ENCODE data around the gene PCOLCE2. TPM values are rescaled to one million over a fixed set of nuclear protein-coding genes. Genes with fewer than 3 reads are reported as not detected.

Gene PCOLCE2
- total RNA-seq, 3 donors from 2014 or later (not counting 1 experiment from before 2014, with no cell fraction given): not detected

GRCh38 chr3:142881445-142882224 lies 7.2 kb downstream of the PCOLCE2 start:
- H3K27me3 Mint-ChIP-seq (ENCODE audit: low read depth in 2 of 2): peaks cover 7 to 25% of the 10 kb centered on the region in 2 donors
- H3K9me3 Mint-ChIP-seq: no peaks in the 10 kb centered on the region
- Histone ChIP-seq H3K36me3 (ENCODE audit: control insufficient read depth, insufficient read depth, low read length) (no peaks in the 10 kb centered on the region), H3K27ac (ENCODE audit: low read length) (no peak overlapping the region), H3K9me3 (ENCODE audit: control insufficient read depth, insufficient read depth, low read length) (no peaks in the 10 kb centered on the region), H3K27me3 (ENCODE audit: control insufficient read depth, insufficient read depth, low read length) (no peaks in the 10 kb centered on the region), H3K4me1 (ENCODE audit: control insufficient read depth, insufficient read depth, low read length) (no peaks in the 10 kb centered on the region), H3K4me3 (ENCODE audit: low read length) (no peak overlapping the region)
- ATAC-seq (no peak), DNase-seq (no peak)
- H3K4me3 Mint-ChIP-seq: no peak overlapping the region
- WGBS (ENCODE audit: insufficient coverage): 86% methylated on average over 5 of the region's 6 CpGs
- H3K4me1 Mint-ChIP-seq: no peaks in the 10 kb centered on the region
- intact Hi-C loops (cut with micrococcal nuclease): no loop called here
- H3K36me3 Mint-ChIP-seq: no peaks in the 10 kb centered on the region
- no peak for TF ChIP-seq CTCF (IDR thresholded peaks at IDR 0.05)
- H3K27ac Mint-ChIP-seq: no peak overlapping the region

GRCh38 chr3:142878649-142879300 lies 10.1 kb downstream of the PCOLCE2 start:
- Mint-ChIP-seq H3K4me3 (no peak overlapping the region), H3K27ac (no peak overlapping the region), H3K27me3 (ENCODE audit: low read depth in 2 of 2) (peaks cover 8 to 11% of the 10 kb centered on the region in 2 donors), H3K9me3 (no peaks in the 10 kb centered on the region), H3K36me3 (no peaks in the 10 kb centered on the region), H3K4me1 (no peaks in the 10 kb centered on the region)
- H3K36me3 ChIP-seq (ENCODE audit: control insufficient read depth, insufficient read depth, low read length): no peaks in the 10 kb centered on the region
- TF ChIP-seq CTCF (IDR thresholded peaks at IDR 0.05): no peak
- no peak for ATAC-seq
- H3K4me3 ChIP-seq (ENCODE audit: low read length): no peak overlapping the region
- no peaks in the 10 kb centered on the region for H3K27me3 ChIP-seq (ENCODE audit: control insufficient read depth, insufficient read depth, low read length)
- no peak for DNase-seq
- WGBS (ENCODE audit: insufficient coverage): 86% methylated on average over 4 of the region's 4 CpGs
- H3K4me1 ChIP-seq (ENCODE audit: control insufficient read depth, insufficient read depth, low read length): no peaks in the 10 kb centered on the region
- H3K9me3 ChIP-seq (ENCODE audit: control insufficient read depth, insufficient read depth, low read length): no peaks in the 10 kb centered on the region
- no peak overlapping the region for H3K27ac ChIP-seq (ENCODE audit: low read length)
- intact Hi-C loops (cut with micrococcal nuclease): no loop called here

- H3K27me3 Mint-ChIP-seq (ENCODE audit: low read depth in 2 of 2): peaks cover 5 to 18% of the 10 kb centered on the region in 2 donors
- no peak for ATAC-seq
- no peak overlapping the region for H3K4me3 ChIP-seq (ENCODE audit: low read length)
- no peak for TF ChIP-seq CTCF (IDR thresholded peaks at IDR 0.05)
- H3K4me1 ChIP-seq (ENCODE audit: control insufficient read depth, insufficient read depth, low read length): no peaks in the 10 kb centered on the region
- H3K4me1 Mint-ChIP-seq: no peaks in the 10 kb centered on the region
- H3K27ac ChIP-seq (ENCODE audit: low read length): no peak overlapping the region
- no peaks in the 10 kb centered on the region for H3K36me3 ChIP-seq (ENCODE audit: control insufficient read depth, insufficient read depth, low read length)
- no peak for DNase-seq
- intact Hi-C loops (cut with micrococcal nuclease): no loop called here
- H3K9me3 ChIP-seq (ENCODE audit: control insufficient read depth, insufficient read depth, low read length): no peaks in the 10 kb centered on the region
- peaks cover 3% of the 10 kb centered on the region for H3K27me3 ChIP-seq (ENCODE audit: control insufficient read depth, insufficient read depth, low read length)
- H3K9me3 Mint-ChIP-seq: no peaks in the 10 kb centered on the region
- no peaks in the 10 kb centered on the region for H3K36me3 Mint-ChIP-seq
- WGBS (ENCODE audit: insufficient coverage): no CpG with 5 or more reads among the region's 1 CpG
- no peak overlapping the region for H3K27ac Mint-ChIP-seq
- H3K4me3 Mint-ChIP-seq: no peak overlapping the region
Observed at GRCh38 chr3:142876417-142876816, 12.5 kb downstream of the PCOLCE2 start.

Measured in natural killer cell (primary cell).